DMS 273 (cell line): ENCODE measurements around the gene MGMT.

Experiments used
- DNase-seq: peaks from one replicate; lab custom pipeline; 2025; ENCODE audit not compliant: unreplicated experiment; lab: John Stamatoyannopoulos, UW

MGMT gene

DNA sequence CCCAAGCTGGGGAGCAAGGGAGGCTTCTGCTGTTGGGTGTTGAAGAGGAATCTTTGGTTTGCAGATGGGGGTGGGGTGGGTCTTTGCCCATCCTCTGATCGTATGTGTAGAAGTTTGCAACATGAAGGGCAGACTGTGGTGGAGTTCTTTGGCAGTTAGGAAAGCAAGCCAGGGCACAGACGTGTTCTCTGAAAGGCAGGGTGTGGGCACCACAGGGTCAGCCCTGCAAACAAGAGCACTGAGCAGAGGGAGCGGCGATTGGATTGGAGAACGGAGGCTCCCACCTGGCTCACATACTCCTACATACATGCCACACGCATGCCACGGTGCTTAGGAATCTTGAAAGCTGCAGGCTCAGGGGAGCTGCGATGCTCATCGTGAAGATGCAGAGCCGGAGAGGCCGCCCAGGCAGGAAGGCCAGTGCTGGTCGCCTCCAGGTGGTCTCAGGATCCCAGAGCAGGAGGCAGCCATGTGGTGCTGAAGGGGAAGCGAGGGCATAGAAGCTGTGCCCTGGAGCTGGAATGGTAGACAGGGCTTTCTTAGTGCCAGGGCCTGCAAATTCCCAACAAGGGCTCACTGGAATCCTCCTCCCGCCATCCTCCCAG is 149.0 kb downstream of the MGMT start:
- DNase-seq, result no peak

DNA sequence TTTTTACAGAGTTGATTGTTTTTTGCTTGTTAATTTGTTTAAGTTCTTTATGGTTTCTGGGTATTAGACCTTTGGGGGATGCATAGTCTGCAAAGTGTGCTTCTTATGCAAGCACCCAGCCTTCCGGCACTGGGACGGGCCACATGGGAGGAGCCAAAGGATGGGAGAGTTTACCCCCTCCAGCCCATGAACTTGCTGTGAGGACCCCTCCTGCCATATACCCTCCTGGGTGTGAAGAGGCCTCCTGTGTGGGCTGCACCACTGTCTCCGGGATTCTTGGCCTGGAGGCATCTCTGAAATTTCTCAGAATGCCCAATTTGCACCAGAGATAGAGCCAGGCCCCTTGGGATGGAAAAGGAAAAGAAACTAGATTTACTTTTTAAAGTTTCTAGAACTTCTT is 150.7 kb downstream of the MGMT start:
- DNase-seq, result no peak

DNA sequence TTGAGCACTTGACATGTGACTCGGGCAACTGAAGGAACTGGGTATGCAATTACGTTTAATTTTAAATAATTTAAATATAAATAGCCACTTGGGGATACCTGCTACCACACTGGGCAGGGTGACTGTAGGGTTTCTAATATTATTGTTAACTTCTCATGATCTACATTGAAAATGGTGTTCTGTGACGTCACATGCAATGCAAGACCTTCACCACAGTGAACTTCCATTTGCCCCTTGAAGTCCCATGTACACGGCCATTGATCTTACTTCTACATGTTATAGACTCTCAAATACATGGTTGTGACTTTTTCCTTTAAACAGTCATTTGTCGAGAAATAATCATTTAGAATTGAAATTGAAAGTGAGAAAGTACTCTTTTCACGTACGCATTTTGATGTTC is 154.0 kb downstream of the MGMT start:
- DNase-seq, result no peak

DNA sequence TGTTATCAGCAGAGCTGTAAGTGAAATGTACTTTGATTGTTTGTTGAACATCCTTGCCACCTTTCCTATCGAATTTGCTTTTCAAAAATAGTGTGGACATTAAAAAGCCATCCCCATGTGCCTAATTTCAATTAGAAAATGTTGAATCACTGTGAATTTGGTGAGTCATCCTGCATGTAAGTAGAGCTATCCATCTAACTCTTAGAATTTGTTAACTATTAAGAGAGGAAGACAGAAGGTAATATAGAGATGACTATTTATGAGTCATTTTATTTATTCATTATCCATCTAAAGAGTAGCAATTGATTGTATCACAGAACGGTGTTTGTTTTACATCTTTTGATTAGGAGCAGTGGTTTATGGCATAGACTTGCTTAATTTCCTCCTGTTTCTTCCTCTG is 154.7 kb downstream of the MGMT start:
- no peak for DNase-seq

DNA sequence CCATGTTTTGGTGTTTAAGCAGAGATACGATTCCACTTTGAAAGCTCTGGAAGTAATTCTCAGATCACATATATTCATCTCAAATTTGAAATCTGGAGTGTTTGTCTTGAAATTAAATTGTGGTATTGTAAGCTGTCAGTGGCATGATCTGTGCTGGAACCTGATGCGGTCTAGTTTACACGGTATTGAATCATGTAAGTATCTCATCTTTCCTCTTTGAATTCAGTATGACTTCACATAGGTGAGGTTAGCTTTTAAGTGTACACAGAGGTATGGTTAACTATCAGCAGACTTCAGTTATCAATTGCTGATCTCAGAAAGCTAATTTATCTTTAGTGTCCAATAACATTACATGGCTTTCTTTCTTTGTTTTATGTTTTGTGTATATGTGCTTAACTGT is 155.2 kb downstream of the MGMT start:
- DNase-seq, result no peak

DNA sequence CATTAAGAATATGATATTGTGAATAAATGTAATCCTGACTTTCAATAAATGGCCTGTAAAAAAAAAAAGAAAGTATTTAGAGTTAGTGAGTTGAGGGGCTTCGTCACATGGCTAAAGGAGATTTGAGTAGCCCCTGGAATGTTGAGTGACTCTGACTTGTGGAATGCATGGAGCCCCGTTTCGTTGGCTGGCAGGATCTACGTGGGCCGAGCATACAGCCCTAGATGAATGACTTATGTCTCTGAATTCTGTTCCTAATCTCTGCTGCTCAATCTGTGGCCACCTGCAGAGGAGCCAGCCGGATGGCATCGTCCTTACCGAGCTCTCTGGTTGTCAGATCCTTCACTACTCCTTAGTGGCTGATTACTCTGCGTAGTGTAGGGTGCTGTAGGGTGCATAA is 155.7 kb downstream of the MGMT start:
- DNase-seq, result no peak

DNA sequence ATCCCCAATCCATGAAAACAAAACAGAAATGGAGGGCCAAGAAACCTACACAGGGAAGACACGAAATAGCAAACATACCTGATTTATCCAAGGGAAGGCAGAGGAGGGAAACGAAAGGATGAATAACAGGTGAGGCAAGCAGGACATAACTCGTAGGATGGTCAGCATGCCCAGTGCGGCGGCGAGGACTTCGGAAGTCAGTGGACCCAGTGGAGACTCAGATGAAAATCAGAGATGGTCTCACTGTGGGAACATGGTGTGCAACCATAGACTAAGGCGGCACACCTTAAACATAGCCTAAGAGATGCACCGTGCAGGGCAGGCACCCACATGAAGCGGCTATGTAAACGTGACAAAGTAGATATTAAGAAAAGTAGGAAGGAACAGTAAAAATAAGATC is 157.5 kb downstream of the MGMT start:
- DNase-seq, result no peak

DNA sequence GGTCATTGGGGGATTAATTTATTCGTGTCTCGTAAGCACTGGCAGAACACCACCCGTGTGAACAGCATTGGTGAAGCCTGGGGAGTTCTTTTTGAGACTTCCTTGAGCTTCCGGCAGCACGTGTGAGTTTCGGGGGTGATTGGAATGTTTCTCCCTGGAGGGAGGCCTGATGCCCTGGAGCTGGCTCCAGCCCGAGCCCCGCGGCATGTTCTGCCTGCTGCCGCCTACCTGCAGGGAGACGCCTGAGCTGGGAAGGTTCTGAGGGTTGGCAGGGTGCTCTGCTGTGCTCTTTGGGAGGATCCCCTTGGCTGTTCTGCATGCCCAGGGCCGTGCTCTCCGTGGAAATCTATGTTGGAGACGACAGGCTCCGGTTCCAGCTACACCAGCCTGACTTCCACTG is 159.3 kb downstream of the MGMT start:
- DNase-seq, result no peak

DNA sequence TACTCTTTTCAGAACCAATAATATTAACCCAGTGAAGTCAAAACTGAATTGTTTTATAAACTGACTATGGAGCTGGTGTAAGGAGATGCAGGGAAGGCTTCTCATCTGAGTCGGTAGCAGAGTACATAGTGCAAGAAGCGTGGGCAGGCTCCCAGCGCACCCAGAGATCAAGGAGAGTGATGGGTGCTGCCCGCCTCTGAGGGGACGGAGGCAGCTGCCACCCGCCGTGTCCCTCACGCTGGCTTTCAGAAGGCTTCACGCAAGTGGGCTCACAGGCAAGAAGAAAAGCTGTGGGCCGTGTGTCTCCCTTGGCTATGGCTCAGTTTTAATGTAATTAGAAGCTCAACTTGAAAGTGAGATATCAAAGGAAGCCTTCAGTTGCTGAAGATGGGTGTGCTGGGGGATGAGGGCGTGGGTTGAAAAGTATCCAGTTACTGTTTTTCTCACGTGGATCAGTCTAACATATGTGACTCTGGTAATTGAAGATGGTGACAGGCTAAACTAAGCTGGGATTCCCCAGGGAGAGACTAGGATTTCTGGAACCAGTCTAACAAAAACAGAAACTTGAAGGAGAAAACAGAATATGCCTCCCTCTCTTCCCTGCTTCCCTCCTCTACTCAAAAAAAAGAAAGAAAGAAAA is 159.9 kb downstream of the MGMT start:
- peak; percentile 78 for DNase-seq

DNA sequence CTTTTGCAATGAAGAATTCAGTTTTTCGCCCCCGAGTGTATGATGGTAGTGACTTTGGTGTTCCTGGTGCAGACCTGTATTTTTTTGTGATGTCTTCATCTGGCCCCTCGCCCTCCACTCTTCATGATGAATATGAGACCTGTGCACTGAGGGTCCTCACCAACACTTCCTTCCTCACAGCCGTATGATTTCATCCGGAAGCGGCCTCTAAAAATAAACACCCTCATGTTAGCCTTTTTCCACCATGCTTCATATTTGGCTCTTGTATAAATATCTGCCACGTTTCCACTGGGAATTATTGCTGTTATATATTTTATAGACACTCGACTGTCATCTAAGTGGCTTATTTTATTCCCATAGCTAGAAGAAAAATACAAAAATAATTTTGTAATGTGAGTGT is 160.4 kb downstream of the MGMT start:
- peak; percentile 25 for DNase-seq

DNA sequence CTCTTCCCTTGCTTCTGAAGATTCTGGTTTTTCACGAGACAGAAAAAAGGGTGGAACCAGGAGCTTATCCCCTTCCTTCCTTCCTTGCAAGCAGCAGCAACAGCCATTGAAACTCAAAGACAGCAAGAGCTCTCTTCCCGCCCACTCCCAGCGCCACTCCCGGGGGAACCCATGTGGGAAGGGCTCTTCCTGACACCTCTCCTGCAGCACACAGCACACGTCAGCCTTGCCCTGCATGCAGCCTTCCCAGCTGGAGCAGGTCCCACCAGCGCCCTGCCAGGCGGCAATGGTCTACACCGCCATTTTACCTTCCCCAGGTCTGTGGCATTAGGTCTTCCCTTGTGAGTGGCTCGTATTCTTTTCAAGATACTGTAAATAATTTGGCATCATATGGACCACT is 161.8 kb downstream of the MGMT start:
- DNase-seq, result no peak

DNA sequence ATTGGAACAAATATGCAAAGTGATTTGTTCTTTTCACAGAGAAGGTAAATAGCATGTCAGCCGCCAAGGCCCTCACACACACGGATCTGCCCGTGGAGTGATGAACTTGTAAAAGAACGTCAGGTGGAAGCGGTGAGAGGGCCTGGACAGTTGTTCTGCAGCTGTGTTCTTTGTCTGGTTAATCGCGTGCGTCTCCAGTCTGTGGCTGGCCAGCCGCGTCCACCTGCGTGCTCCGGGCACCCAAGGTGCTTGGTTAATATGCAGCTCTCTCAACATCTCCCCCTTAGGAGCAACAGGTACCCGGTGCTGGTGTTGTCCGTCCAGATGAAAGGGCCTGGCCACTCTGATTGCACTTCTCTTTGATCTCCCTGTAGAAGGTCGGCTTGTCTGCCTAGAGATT is 162.9 kb downstream of the MGMT start:
- DNase-seq, result no peak

DNA sequence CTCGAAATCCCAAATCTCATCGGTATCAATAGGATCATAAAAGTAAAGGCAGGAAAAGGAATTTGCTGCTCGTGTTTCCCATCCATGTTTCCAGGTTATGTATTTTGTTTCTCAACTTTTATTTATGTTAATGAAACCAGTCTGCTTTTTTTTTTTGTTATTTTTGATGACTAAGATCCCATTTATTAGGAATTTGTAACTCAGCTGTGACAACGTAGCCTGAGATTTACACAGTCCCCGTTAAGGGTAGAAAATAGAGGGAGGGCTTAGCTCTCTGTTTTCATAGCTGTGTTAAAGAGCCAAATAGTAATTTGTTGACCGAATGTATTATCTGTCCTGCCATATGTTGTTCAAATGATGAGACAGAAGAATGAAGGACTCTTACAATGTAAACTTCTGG is 164.0 kb downstream of the MGMT start:
- DNase-seq, result no peak

DNA sequence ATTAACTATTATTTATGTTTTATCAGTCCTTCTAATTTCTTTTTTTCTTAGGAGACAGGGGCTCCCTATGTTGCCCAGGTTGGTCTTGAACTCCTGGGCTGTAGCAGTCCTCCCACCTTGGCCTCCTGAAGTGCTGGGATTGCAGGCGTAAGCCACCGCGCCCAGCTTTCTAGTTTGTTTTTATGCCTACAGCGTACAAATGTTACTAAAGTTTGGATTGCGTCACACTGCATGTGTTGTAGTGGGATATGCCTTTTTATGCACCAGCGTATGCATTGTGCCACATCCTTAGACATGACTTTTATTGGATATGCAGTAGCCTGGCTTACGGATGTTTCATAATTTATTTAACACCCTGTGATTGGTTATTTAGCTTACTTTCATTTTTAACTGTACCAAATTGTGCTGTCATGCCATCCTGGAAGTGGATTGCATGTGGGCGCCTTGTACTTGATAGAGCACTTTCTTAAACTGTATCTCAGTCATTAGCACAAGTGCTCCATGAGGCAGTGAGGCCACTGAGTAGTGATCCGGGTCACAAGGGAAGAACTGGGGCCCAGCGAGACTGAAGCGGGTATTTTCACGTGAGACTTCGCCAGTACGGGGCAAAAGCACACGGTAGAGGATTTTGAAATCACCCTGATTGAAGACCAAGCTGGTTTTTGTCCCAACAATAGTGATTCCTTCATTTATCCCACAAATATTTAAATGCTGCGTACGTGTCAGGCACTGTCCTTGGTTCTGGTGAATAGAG is 165.0 kb downstream of the MGMT start:
- DNase-seq, result no peak

DNA sequence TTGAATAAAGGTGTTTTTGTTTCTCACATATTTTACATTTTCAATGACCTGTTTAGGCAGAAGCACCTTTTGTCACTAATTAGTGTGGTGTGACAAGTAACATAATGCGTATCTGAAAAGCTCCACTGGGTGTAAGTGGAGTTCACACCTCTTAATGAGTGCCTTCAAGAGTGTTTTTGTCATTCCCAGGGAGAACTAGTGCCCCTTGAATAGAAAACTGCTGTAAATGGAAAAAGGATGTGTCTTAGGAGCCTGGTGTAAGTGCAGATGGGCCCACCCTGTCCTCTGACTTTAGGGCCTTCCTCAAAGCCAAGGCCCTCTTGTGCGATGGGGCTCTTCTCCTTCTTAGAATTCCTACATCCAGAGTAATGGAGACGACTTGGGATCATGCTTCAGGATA is 170.0 kb downstream of the MGMT start:
- DNase-seq, result no peak

DNA sequence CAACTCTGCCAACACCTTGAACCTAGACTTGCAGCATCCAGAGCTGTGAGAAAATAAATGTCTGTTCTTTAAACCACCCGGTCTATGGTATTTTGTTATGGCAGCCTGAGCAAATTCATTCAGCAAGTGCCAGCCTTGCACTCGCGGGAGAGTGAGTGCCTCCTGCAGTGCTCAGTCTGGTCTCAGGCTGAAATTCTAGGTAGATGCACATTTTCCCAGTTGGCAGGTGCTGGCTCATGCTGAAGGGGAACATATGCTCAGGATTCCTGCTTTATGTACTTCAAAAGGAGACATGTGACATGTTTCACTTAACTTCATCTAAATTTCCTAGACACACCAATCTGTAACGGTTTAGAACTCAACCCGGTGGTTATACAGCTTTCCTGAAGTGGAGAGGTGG is 170.8 kb downstream of the MGMT start:
- DNase-seq, result peak; percentile 18

DNA sequence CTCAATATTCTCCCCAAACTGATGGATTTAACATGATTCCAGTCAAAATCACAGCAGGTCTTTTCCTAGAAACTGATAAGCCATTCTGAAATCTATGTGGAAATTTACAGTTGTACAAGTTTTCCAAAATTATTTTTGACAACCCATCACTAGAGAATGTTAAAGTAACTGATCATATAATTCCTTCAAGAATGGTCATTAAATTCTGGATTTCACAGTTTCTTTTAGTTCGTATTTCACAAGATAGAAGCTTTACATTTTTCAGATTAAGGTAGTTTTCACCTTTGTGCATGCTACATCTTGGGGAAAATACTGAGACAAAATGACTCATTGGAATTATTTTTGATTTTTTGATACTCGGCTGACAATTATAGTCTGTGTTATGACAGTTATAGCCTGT is 174.3 kb downstream of the MGMT start:
- no peak for DNase-seq

DNA sequence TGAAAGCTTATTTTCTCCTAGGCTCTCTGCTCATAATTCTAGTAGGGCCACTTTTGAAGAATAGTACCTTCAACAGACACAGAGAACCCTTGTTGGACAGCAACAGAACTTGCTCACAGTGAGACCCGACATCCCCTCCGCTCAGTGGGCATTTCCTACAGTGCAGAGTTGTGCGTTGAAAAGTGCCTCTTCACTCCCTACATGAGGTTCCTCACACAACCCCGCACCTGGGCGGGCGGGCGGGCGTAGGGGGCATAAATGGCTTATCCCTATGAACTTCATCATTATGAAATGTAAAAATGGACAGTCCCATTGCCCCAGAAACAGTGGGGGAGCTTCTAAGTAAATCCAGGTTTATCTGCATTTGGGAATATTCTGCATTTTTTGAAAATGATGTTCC is 174.9 kb downstream of the MGMT start:
- no peak for DNase-seq

DNA sequence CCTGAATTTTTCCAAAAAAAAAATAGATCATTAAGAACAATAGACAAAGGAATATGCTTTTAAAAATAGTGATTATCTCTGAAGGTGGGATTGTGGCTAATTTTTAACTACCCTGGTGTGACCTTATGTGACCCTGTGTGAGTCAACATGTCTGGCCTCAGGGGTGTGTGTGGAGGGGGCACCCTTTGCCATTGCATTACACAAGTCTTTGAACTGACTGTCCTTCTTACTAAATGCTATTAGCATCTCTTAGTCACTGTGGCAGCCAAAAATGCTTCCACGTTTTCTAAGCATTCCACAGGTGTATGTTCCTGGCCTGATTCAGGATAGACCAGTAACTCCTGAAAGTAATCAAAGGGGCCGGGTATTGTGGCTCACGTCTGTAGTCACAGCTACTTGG is 175.4 kb downstream of the MGMT start:
- DNase-seq, result no peak

DNA sequence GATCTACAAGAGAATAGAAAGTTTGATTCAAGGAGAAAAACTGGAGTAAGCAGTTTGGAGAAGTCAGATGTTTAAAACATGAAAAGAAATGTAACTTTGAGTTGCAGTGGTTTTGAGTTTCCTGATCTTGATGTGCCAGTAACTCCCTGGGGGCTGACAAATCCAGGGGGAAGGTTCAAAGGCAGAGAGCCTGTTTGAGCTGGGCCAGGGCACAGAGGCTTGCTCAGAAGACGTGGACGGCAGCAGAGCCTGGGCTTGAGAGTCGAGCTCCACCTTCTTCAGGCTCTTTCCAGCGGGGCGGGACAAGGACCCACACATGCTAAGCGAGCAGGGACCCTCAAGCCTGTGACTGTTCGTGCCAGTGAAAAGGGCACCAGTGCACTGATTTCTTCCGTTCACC is 176.2 kb downstream of the MGMT start:
- no peak for DNase-seq

DNA sequence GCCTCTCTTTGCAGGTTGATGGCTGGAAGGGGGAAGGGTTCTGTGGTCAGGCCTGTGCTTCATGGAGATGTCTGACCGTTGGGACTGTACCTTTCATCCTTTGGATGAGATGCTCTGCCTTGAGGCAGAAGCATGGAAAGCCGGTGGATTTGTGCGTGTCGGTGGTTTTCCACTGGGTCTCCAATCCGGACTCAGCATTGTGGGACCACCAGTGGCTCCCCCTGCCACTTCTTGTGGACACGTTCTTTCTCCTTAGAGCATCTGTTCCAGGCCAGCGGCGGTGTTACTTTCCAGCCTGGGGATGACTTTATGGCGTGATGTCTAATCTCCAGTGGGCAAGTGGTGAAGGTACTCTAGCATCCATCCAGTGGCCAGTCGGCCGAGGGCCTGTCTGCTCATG is 178.4 kb downstream of the MGMT start:
- DNase-seq, result no peak

DNA sequence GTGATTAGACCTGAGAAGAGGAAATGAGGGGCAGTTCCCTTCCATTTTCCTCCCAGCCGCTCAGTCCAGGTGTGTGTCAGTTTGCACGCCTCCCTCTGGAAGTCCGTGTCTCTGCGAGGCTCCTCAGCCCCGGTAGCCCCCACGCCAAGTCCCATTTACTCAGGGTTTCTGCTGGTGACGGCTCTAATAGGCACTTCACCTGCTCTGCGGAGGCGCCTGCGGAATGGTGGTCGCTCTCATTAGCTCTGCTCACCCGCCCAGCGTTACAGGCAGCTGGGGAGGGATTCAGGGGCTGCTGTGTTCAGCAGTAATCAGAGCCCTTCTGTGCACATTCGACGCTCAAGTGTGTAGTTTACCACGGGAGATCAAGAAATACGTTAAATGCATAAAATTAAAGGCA is 179.9 kb downstream of the MGMT start:
- no peak for DNase-seq

DNA sequence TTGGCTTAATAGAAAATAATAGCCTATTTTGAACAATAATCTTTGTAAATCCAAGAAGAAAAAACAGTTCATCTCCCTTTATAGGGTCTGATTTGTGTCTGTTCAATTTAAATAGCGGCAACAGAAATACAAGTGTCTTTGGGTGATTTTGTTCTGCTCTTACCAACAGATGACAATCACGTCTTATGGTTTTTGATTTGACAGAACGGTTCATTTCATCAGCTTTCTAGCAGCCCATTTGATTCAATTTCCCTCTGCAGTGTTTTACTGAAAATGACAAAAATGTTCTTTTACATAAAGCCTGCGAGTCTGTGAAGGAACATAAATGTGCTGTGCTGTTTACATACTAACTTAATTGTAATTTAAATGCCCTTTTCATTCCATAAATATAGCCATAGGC is 180.5 kb downstream of the MGMT start:
- DNase-seq, result no peak
